Measurements from ENCODE around the gene PARD6B. TPM values are rescaled to one million over a fixed set of nuclear protein-coding genes. Genes with fewer than 3 reads are reported as not detected.

The PARD6B gene
- total and polyA plus RNA-seq, 2 of the 4 experiments (the other 2 are of a cell fraction), result 0.17 to 0.90 TPM

DNA sequence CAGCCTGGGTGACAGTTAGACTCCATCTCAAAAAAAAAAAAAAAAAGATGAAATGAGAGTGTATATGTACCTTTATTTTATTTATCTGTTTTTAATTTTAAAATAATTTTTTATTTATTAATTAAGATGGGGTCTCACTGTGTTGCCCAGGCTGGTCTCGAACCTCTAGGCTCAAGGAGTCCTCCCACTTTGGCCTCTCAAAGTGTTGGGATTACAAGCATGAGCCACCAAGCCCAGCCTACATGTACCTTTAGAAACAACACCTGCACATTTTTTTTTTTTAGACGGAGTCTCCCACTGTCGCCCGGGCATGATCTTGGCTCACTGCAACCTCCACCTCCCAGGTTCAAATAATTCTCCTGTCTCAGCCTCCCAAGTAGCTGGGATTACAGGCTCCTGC is 12.1 kb upstream of the PARD6B start:
- no peak overlapping the region for H3K56ac ChIP-seq (ENCODE audit: extremely low read depth, insufficient read depth, low read length)
- no peaks in the 10 kb centered on the region for H3K27me3 ChIP-seq (ENCODE audit: control insufficient read depth, insufficient read depth, low read length)
- 90% methylated on average over 3 of the region's 4 CpGs; no CpG with 5 or more reads in 1 of the 2 experiments for WGBS, 2 experiments (ENCODE audit: extremely low coverage in 2 of 2, insufficient read length in 1 of 2)
- no peak overlapping the region for H3K4me3 ChIP-seq (ENCODE audit: insufficient read depth, low read depth, low read length)
- no peak overlapping the region for H4K8ac ChIP-seq (ENCODE audit: low read depth in 2 of 2, low read length in 2 of 2)
- no peak overlapping the region for H3K18ac ChIP-seq (ENCODE audit: low read depth, low read length)
- dilution Hi-C loops (cut with HindIII; ENCODE audit: low sequenced_read_pairs, unreplicated experiment), result no loop called here
- H4K5ac ChIP-seq (ENCODE audit: low read depth, low read length), result no peak overlapping the region
- H3K4ac ChIP-seq (ENCODE audit: low read depth, low read length), result no peak overlapping the region
- H2BK120ac ChIP-seq (ENCODE audit: low read depth, low read length), result no peak overlapping the region
- in situ Hi-C loops (cut with MboI; ENCODE audit: low sequenced_read_pairs), result no loop called here
- H2BK20ac ChIP-seq (ENCODE audit: low read depth, low read length), result no peak overlapping the region
- H2AK9ac ChIP-seq (replicated peaks; ENCODE audit: low read depth, low read length, poor library complexity), result no peak overlapping the region
- no peak overlapping the region for H3K4me2 ChIP-seq (ENCODE audit: low read depth, low read length)
- H3K27ac ChIP-seq (ENCODE audit: insufficient read depth, low read length), result no peak overlapping the region
- no TSS peak for BruUV-seq (replicated peaks)
- H4K20me1 ChIP-seq (ENCODE audit: insufficient read depth, low read length), result no peaks in the 10 kb centered on the region
- no peak overlapping the region for H2BK5ac ChIP-seq (ENCODE audit: low read depth, low read length, poor library complexity, severe bottlenecking)
- POLR2A ChIA-PET (ENCODE audit: unreplicated experiment), result no interaction called here
- ATAC-seq (ENCODE audit: low read depth), result no peak
- no peak overlapping the region for H3K14ac ChIP-seq (replicated peaks; ENCODE audit: low read depth, low read length)
- no peaks in the 10 kb centered on the region for H3K9me3 ChIP-seq (ENCODE audit: control insufficient read depth, insufficient read depth, low read length)
- H3K9ac ChIP-seq (ENCODE audit: low read depth, low read length), result no peak overlapping the region
- H2AK5ac ChIP-seq (ENCODE audit: low read depth, low read length), result no peak overlapping the region
- H4K91ac ChIP-seq (ENCODE audit: insufficient read depth, low read depth, low read length), result no peak overlapping the region
- H3K9me1 ChIP-seq (ENCODE audit: insufficient read depth, low read length), result peaks cover 10% of the 10 kb centered on the region
- H2AFZ ChIP-seq (replicated peaks; ENCODE audit: low read length, poor library complexity), result no peak overlapping the region
- intact Hi-C loops (cut with micrococcal nuclease), result no loop called here
- TF ChIP-seq CHD1 (IDR thresholded peaks at IDR 0.05; ENCODE audit: low read depth, low read length) (no peak), RFX5 (IDR thresholded peaks at IDR 0.05; ENCODE audit: low read depth, low read length) (no peak), MXI1 (IDR thresholded peaks at IDR 0.05; ENCODE audit: borderline replicate concordance, low read depth, low read length) (no peak), SMC3 (IDR thresholded peaks at IDR 0.05; ENCODE audit: low read depth, low read length) (no peak), FOS (IDR thresholded peaks at IDR 0.05; ENCODE audit: low read depth, low read length) (no peak), MAFK (IDR thresholded peaks at IDR 0.05; ENCODE audit: low read depth, low read length) (no peak), BHLHE40 (IDR thresholded peaks at IDR 0.05; ENCODE audit: low read depth, low read length) (no peak), CEBPB (IDR thresholded peaks at IDR 0.05; ENCODE audit: low read depth, low read length) (no peak), MAZ (IDR thresholded peaks at IDR 0.05; ENCODE audit: borderline replicate concordance, low read depth, low read length) (no peak), RAD21 (IDR thresholded peaks at IDR 0.05; ENCODE audit: low read length) (no peak), POLR2A (IDR thresholded peaks at IDR 0.05; ENCODE audit: low read depth, low read length) (no peak), NFE2L2 (IDR thresholded peaks at IDR 0.05; ENCODE audit: low read depth, low read length) (no peak)
- TF ChIP-seq, protein P1, sequence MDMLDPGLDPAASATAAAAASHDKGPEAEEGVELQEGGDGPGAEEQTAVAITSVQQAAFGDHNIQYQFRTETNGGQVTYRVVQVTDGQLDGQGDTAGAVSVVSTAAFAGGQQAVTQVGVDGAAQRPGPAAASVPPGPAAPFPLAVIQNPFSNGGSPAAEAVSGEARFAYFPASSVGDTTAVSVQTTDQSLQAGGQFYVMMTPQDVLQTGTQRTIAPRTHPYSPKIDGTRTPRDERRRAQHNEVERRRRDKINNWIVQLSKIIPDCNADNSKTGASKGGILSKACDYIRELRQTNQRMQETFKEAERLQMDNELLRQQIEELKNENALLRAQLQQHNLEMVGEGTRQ (IDR thresholded peaks at IDR 0.05; ENCODE audit: low read depth, low read length), result no peak
- TF ChIP-seq, protein P2, sequence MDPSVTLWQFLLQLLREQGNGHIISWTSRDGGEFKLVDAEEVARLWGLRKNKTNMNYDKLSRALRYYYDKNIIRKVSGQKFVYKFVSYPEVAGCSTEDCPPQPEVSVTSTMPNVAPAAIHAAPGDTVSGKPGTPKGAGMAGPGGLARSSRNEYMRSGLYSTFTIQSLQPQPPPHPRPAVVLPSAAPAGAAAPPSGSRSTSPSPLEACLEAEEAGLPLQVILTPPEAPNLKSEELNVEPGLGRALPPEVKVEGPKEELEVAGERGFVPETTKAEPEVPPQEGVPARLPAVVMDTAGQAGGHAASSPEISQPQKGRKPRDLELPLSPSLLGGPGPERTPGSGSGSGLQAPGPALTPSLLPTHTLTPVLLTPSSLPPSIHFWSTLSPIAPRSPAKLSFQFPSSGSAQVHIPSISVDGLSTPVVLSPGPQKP (IDR thresholded peaks at IDR 0.05; ENCODE audit: borderline replicate concordance, low read depth, low read length), result no peak
- TF ChIP-seq, protein P3, sequence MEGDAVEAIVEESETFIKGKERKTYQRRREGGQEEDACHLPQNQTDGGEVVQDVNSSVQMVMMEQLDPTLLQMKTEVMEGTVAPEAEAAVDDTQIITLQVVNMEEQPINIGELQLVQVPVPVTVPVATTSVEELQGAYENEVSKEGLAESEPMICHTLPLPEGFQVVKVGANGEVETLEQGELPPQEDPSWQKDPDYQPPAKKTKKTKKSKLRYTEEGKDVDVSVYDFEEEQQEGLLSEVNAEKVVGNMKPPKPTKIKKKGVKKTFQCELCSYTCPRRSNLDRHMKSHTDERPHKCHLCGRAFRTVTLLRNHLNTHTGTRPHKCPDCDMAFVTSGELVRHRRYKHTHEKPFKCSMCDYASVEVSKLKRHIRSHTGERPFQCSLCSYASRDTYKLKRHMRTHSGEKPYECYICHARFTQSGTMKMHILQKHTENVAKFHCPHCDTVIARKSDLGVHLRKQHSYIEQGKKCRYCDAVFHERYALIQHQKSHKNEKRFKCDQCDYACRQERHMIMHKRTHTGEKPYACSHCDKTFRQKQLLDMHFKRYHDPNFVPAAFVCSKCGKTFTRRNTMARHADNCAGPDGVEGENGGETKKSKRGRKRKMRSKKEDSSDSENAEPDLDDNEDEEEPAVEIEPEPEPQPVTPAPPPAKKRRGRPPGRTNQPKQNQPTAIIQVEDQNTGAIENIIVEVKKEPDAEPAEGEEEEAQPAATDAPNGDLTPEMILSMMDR (conservative IDR thresholded peaks at IDR 0.05; ENCODE audit: low read depth, low read length), result no peak
- no peaks in the 10 kb centered on the region for H3K79me1 ChIP-seq (ENCODE audit: low read depth in 1 of 2, low read length in 2 of 2)
- no peak overlapping the region for H2BK15ac ChIP-seq (ENCODE audit: low read depth, low read length)
- CTCF ChIA-PET, result no interaction called here
- H3K23ac ChIP-seq (ENCODE audit: low read depth, low read length), result no peak overlapping the region
- no peaks in the 10 kb centered on the region for H3K36me3 ChIP-seq (ENCODE audit: control insufficient read depth, insufficient read depth, low read length)
- DNase-seq, result no peak
- H3K4me1 ChIP-seq (ENCODE audit: control insufficient read depth, insufficient read depth, low read length), result peaks cover 3% of the 10 kb centered on the region
